ENCODE data around the gene FTL. TPM values are rescaled to one million over a fixed set of nuclear protein-coding genes. Genes with fewer than 3 reads are reported as not detected.

The FTL gene
- total RNA-seq, 1 experiment from 2014 or later: 1,245 TPM

DNA sequence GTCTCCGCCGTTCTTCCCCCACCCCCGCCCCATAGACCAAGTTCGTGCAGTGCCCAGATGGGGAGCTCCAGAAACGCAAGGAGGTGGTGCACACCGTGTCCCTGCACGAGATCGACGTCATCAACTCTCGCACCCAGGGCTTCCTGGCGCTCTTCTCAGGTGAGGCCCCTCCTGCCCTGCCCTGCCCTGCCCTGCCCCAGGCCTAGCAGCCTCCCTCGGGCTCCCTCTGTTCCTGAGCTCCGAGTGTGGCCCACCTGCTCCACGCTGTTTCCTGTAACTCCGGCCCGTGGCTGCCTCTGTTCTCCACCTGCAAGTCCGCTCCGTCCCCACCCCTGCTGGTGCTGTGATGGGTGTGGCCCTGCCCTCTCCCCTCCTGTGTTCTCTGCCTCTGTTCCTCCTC, 45.3 kb downstream of the FTL start:
- Histone ChIP-seq H2AK5ac (ENCODE audit: insufficient read length, low read length) (no peak overlapping the region), H3K56ac (ENCODE audit: insufficient read length, low read depth, low read length) (no peak overlapping the region), H4K91ac (ENCODE audit: insufficient read length, low read depth, low read length) (no peak overlapping the region), H3K4ac (ENCODE audit: low read depth, low read length) (no peak overlapping the region), H4K20me1 (ENCODE audit: control insufficient read depth, insufficient read depth, insufficient read length) (no peaks in the 10 kb centered on the region), H3K27me3 (ENCODE audit: insufficient read depth, low read length) (no peaks in the 10 kb centered on the region), H2BK5ac (ENCODE audit: insufficient read length, low read length) (no peak overlapping the region), H2AFZ (ENCODE audit: low read length) (no peak overlapping the region), H3K9me3 (ENCODE audit: control insufficient read depth, low read depth, low read length) (no peaks in the 10 kb centered on the region), H3K79me1 (ENCODE audit: insufficient read depth, low read depth, low read length, poor library complexity, severe bottlenecking) (no peaks in the 10 kb centered on the region), H2BK15ac (ENCODE audit: low read depth, low read length) (no peak overlapping the region), H2BK12ac (ENCODE audit: insufficient read length, low read depth, low read length) (no peak overlapping the region), H3K23me2 (ENCODE audit: insufficient read length, low read depth, low read length, poor library complexity, severe bottlenecking) (no peaks in the 10 kb centered on the region), H3T11ph (ENCODE audit: low read length) (no peak overlapping the region), H2BK20ac (ENCODE audit: low read depth, low read length, poor library complexity, severe bottlenecking) (no peak overlapping the region), H4K5ac (ENCODE audit: insufficient read length, low read depth, low read length) (no peak overlapping the region), H3K79me2 (ENCODE audit: insufficient read depth, low read length) (no peaks in the 10 kb centered on the region), H4K8ac (replicated peaks; ENCODE audit: insufficient read length, low read depth, low read length) (no peak overlapping the region), H3K4me2 (ENCODE audit: insufficient read depth, insufficient read length, low read length) (no peak overlapping the region), H3K18ac (ENCODE audit: insufficient read length, low read depth, low read length) (no peak overlapping the region), H2BK120ac (ENCODE audit: low read depth, low read length, poor library complexity, severe bottlenecking) (no peak overlapping the region), H3K23ac (ENCODE audit: insufficient read length, low read depth, low read length) (no peak overlapping the region), H3K14ac (ENCODE audit: insufficient read depth, low read length) (no peak overlapping the region), H3K4me1 (ENCODE audit: insufficient read depth, low read length) (no peaks in the 10 kb centered on the region), H3K27ac (ENCODE audit: insufficient read length, low read depth, low read length) (no peak overlapping the region), H3K9ac (ENCODE audit: extremely low read depth, insufficient read length, low read length) (no peak overlapping the region)
- DNase-seq: no peak
- peak overlapping the region in 1 of 3 experiments; percentile 30; a peak in 3 of 7 replicates for H3K27ac Mint-ChIP-seq
- no CpG with 5 or more reads among the region's 18 CpGs for WGBS (ENCODE audit: extremely low coverage, insufficient read length, low lambda C conversion rate)
- H3K27me3 Mint-ChIP-seq (ENCODE audit: low read depth): no peaks in the 10 kb centered on the region
- H3K4me1 Mint-ChIP-seq: no peaks in the 10 kb centered on the region
- TF ChIP-seq, protein P1, sequence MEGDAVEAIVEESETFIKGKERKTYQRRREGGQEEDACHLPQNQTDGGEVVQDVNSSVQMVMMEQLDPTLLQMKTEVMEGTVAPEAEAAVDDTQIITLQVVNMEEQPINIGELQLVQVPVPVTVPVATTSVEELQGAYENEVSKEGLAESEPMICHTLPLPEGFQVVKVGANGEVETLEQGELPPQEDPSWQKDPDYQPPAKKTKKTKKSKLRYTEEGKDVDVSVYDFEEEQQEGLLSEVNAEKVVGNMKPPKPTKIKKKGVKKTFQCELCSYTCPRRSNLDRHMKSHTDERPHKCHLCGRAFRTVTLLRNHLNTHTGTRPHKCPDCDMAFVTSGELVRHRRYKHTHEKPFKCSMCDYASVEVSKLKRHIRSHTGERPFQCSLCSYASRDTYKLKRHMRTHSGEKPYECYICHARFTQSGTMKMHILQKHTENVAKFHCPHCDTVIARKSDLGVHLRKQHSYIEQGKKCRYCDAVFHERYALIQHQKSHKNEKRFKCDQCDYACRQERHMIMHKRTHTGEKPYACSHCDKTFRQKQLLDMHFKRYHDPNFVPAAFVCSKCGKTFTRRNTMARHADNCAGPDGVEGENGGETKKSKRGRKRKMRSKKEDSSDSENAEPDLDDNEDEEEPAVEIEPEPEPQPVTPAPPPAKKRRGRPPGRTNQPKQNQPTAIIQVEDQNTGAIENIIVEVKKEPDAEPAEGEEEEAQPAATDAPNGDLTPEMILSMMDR (conservative IDR thresholded peaks at IDR 0.05): no peak
- H3K9me3 Mint-ChIP-seq: no peaks in the 10 kb centered on the region
- H3K36me3 Mint-ChIP-seq (ENCODE audit: insufficient read depth in 1 of 3, low read depth in 3 of 3): peaks cover 26 to 85% (median 82%) of the 10 kb centered on the region in 3 experiments; a peak in 6 of 7 replicates
- peak overlapping the region in 1 of 2 experiments; percentile 26; a peak in 1 of 5 replicates for H3K4me3 Mint-ChIP-seq

All from H9 (cell line).